ENCODE data around the gene LCE6A. TPM values are rescaled to one million over a fixed set of nuclear protein-coding genes. Genes with fewer than 3 reads are reported as not detected.

LCE6A gene
- total RNA-seq, 1 donor: not detected

DNA sequence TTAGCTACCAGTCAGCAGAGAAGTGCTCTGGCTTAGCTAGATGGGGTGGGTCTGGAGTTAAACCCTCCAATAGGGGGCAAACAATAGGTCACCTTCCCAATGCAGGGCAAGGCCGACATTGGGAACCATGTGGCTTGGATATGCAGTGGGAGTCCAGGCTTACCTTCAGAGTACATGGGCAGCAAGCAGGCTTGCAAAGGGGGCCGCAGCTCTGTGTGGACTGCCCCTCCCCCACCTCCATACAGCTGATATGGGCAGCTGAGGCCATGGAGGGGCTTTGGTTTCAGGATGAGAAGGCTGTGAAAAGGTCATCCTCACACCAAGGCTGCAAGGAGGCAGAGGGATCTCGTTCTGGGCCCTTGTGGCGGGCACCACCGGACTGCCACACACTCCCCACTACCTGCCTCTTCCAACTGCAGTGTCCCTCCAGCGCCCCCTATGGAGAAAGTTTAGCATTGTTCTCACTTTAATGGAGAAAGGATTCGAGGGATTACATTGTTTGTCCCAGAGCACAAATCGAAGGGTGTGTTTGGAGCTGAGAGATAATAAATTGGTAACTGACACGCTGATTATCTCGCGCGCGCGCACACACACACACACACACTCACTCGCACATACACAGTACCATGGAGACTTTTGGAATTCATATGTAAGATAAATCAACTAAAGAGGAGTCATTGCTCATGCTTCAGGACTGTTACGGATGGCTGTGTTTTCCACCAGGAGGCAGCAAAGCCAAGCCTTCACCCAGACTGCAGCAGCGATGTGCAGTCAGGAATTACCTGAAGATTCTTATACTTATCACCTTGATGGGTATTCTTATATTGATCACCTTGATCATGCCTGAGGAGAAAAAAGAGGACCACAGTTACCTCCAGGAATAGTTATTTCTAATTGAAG lies 28.4 kb downstream of the LCE6A start:
- no peak for DNase-seq (ENCODE audit: low read depth)
- peak; percentile 27 for TF ChIP-seq CTCF (IDR thresholded peaks at IDR 0.05; ENCODE audit: insufficient read depth, low read depth, low read length)
- H3K4me3 ChIP-seq (ENCODE audit: low read depth, low read length): no peak overlapping the region

- TF ChIP-seq CTCF (IDR thresholded peaks at IDR 0.05; ENCODE audit: insufficient read depth, low read depth, low read length): no peak
- DNase-seq (ENCODE audit: low read depth): no peak
These were observed 29.1 kb downstream of the LCE6A start for GRCh38 chr1:152871731-152872126.

GRCh38 chr1:152873495-152873894 lies 30.8 kb downstream of the LCE6A start:
- DNase-seq (ENCODE audit: low read depth): no peak
- TF ChIP-seq CTCF (IDR thresholded peaks at IDR 0.05; ENCODE audit: insufficient read depth, low read depth, low read length): no peak
- no peak overlapping the region for H3K4me3 ChIP-seq (ENCODE audit: low read depth, low read length)

More at GRCh38 chr1:152871731-152872126, 29.1 kb downstream of the LCE6A start:
- no peak overlapping the region for H3K4me3 ChIP-seq (ENCODE audit: low read depth, low read length)

DNA sequence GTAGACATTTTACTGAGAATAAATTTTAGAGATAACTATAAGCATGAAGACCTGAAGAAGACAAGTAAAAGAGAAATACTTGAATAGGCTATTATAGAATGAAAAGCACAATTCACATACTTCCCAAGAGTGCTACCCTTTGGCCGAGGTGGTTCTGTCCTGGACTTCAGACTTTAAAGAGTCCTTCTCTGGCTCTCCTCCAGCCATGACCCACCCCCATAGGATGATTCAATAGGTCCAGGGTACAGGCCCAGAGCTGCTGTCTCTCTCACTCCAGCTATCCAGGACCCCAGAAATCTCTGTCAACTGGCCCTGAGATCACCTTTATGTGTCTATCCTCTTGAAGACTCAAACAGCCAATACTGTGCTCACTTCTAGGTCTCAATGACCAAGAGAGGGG lies 34.2 kb downstream of the LCE6A start:
- TF ChIP-seq CTCF (IDR thresholded peaks at IDR 0.05; ENCODE audit: insufficient read depth, low read depth, low read length): no peak
- DNase-seq (ENCODE audit: low read depth): no peak
- no peak overlapping the region for H3K4me3 ChIP-seq (ENCODE audit: low read depth, low read length)

- no peak within 1 kb of the TSS for H3K4me3 ChIP-seq (ENCODE audit: low read depth, low read length)
- TF ChIP-seq CTCF (IDR thresholded peaks at IDR 0.05; ENCODE audit: insufficient read depth, low read depth, low read length): no peak
- no peak for DNase-seq (ENCODE audit: low read depth)
These were observed 35.4 kb downstream of the LCE6A start, which contains the start of gene SMCP for GRCh38 chr1:152878042-152878441. Gene SMCP, plus strand, starts transcription at chr1:152878322. Its CDS starts 6,101 bp downstream, at chr1:152884423.

- H3K4me3 ChIP-seq (ENCODE audit: low read depth, low read length): no peak overlapping the region
- no peak for TF ChIP-seq CTCF (IDR thresholded peaks at IDR 0.05; ENCODE audit: insufficient read depth, low read depth, low read length)
- no peak for DNase-seq (ENCODE audit: low read depth)
These were observed 37.0 kb downstream of the LCE6A start for GRCh38 chr1:152879559-152880198.

All from fibroblast of villous mesenchyme (primary cell).